SK-N-SH treated with all-trans-retinoic acid at 6 μM for 48 hours (cell line): ENCODE measurements around the gene SH3TC1.

ENCODE experiments used
- ATAC-seq: fragments of 200-7000 bp; cut with Tn5 transposase; 3 replicates; pipeline ENCODE4 v1.9.1; 2020; ENCODE audit warnings: mild to moderate bottlenecking, moderate library complexity
- BACH2 ChIP-seq: fragments of 250-450 bp; sonication (Bioruptor Pico); IDR thresholded peaks from 2 replicates; pipeline ENCODE4 v1.9.0; 2021; ENCODE audit warnings: mild to moderate bottlenecking, borderline replicate concordance
- CREB5 ChIP-seq: fragments of 250-450 bp; sonication (Bioruptor Pico); IDR thresholded peaks from 2 replicates; pipeline ENCODE4 v1.5.1; 2020; ENCODE audit warnings: low read depth, mild to moderate bottlenecking, moderate library complexity
- CSDC2 ChIP-seq: fragments of 250-450 bp; sonication (Bioruptor Pico); IDR thresholded peaks from 2 replicates; pipeline ENCODE4 v1.5.0; 2020; ENCODE audit warnings: mild to moderate bottlenecking, moderate library complexity
- CSRNP3 ChIP-seq: fragments of 250-450 bp; sonication (Bioruptor Pico); IDR thresholded peaks from 2 replicates; pipeline ENCODE4 v1.5.1; 2021; ENCODE audit warnings: mild to moderate bottlenecking, moderate library complexity
- ESRRG ChIP-seq: fragments of 250-450 bp; sonication (Bioruptor Pico); IDR thresholded peaks from 2 replicates; pipeline ENCODE4 v1.6.1; 2021; ENCODE audit warnings: mild to moderate bottlenecking
- GLIS3 ChIP-seq: fragments of 250-450 bp; sonication (Bioruptor Pico); IDR thresholded peaks from 2 replicates; pipeline ENCODE4 v1.5.0; 2020; ENCODE audit warnings: mild to moderate bottlenecking, moderate library complexity
- ISL1 ChIP-seq: fragments of 250-450 bp; sonication (Bioruptor Pico); IDR thresholded peaks from 2 replicates; pipeline ENCODE4 v2.1.2; 2022; ENCODE audit warnings: mild to moderate bottlenecking, moderate library complexity
- OSR1 ChIP-seq: fragments of 250-450 bp; sonication (Bioruptor Pico); IDR thresholded peaks from 2 replicates; pipeline ENCODE4 v1.8.0; 2022; ENCODE audit warnings: moderate library complexity, mild to moderate bottlenecking, inconsistent platforms
- PATZ1 ChIP-seq: fragments of 250-450 bp; sonication (Bioruptor Pico); IDR thresholded peaks from 2 replicates; pipeline ENCODE4 v1.8.0; 2020; ENCODE audit warnings: mild to moderate bottlenecking, moderate library complexity, borderline replicate concordance
- PPARA ChIP-seq: fragments of 250-450 bp; sonication (Bioruptor Pico); IDR thresholded peaks from 2 replicates; pipeline ENCODE4 v1.5.0; 2020; ENCODE audit warnings: mild to moderate bottlenecking, borderline replicate concordance
- RARB ChIP-seq: fragments of 250-450 bp; sonication (Bioruptor Pico); IDR thresholded peaks from 2 replicates; pipeline ENCODE4 v1.8.0; 2021; ENCODE audit warnings: mild to moderate bottlenecking, moderate library complexity
- SNAI2 ChIP-seq: fragments of 250-450 bp; sonication (Bioruptor Pico); IDR thresholded peaks from 2 replicates; pipeline ENCODE4 v1.5.0; 2020; ENCODE audit warnings: mild to moderate bottlenecking, moderate library complexity
- TOX ChIP-seq: fragments of 250-450 bp; sonication (Bioruptor Pico); IDR thresholded peaks from 2 replicates; pipeline ENCODE4 v1.8.0; 2021; ENCODE audit warnings: mild to moderate bottlenecking, moderate library complexity, borderline replicate concordance
- TSHZ2 ChIP-seq: fragments of 250-450 bp; sonication (Bioruptor Pico); IDR thresholded peaks from 2 replicates; pipeline ENCODE4 v1.5.0; 2020; ENCODE audit warnings: mild to moderate bottlenecking, moderate library complexity
- ZC3H10 ChIP-seq: fragments of 250-450 bp; sonication (Bioruptor Pico); IDR thresholded peaks from 2 replicates; pipeline ENCODE4 v1.5.1; 2021; ENCODE audit warnings: mild to moderate bottlenecking, moderate library complexity
- ZFP3 ChIP-seq: fragments of 250-450 bp; sonication (Bioruptor Pico); IDR thresholded peaks from 2 replicates; pipeline ENCODE4 v1.5.0; 2020; ENCODE audit warnings: mild to moderate bottlenecking, moderate library complexity
- ZFP30 ChIP-seq: fragments of 450-650 bp; formaldehyde crosslinking; IDR thresholded peaks from 2 replicates; pipeline ENCODE4 v1.5.0; 2022; ENCODE audit warnings: mild to moderate bottlenecking, moderate library complexity
- ZNF565 ChIP-seq: fragments of 450-650 bp; formaldehyde crosslinking; conservative IDR thresholded peaks from 2 replicates; pipeline ENCODE4 v1.5.0; 2020; ENCODE audit warnings: low read depth, mild to moderate bottlenecking, moderate library complexity
- ZNF70 ChIP-seq: fragments of 450-650 bp; formaldehyde crosslinking; IDR thresholded peaks from 2 replicates; pipeline ENCODE4 v1.5.0; 2020; ENCODE audit warnings: mild to moderate bottlenecking, moderate library complexity
- ZNF8 ChIP-seq: fragments of 450-650 bp; formaldehyde crosslinking; IDR thresholded peaks from 2 replicates; pipeline ENCODE4 v1.5.0; 2020; ENCODE audit warnings: mild to moderate bottlenecking, moderate library complexity

SH3TC1 gene

GRCh38 chr4:8261851-8262535 lies 62.9 kb downstream of the SH3TC1 start:
- TF ChIP-seq ZNF8 (no peak), ISL1 (CRISPR knock-in tag) (no peak), ZNF565 (CRISPR knock-in tag) (no peak), ESRRG (CRISPR knock-in tag) (no peak), OSR1 (no peak), BACH2 (CRISPR knock-in tag) (no peak), CREB5 (no peak), PPARA (no peak), TOX (CRISPR knock-in tag) (no peak), ZFP3 (CRISPR knock-in tag) (no peak), GLIS3 (no peak), PATZ1 (no peak)
- ATAC-seq = no peak

GRCh38 chr4:8262637-8263322 lies 63.7 kb downstream of the SH3TC1 start:
- no peak for ATAC-seq
- TF ChIP-seq BACH2 (CRISPR knock-in tag) (no peak), ZC3H10 (CRISPR knock-in tag) (no peak), ISL1 (CRISPR knock-in tag) (no peak), CSDC2 (CRISPR knock-in tag) (no peak), GLIS3 (no peak), ZFP3 (CRISPR knock-in tag) (no peak), OSR1 (no peak), ZNF565 (CRISPR knock-in tag) (no peak), ESRRG (CRISPR knock-in tag) (no peak), SNAI2 (CRISPR knock-in tag) (no peak), RARB (CRISPR knock-in tag) (no peak), CSRNP3 (CRISPR knock-in tag) (no peak)
- TF ChIP-seq, all 23 proteins: peak for 0

GRCh38 chr4:8263397-8263796 lies 64.3 kb downstream of the SH3TC1 start:
- no peak for ATAC-seq
- no peak for TF ChIP-seq SNAI2 (CRISPR knock-in tag)
- TF ChIP-seq OSR1 = no peak
- no peak for TF ChIP-seq TSHZ2 (CRISPR knock-in tag)

GRCh38 chr4:8264106-8264505 lies 65.0 kb downstream of the SH3TC1 start:
- ATAC-seq = no peak
- TF ChIP-seq ZFP30 (CRISPR knock-in tag) (no peak), GLIS3 (no peak), ISL1 (CRISPR knock-in tag) (no peak), ZNF70 (CRISPR knock-in tag) (no peak), PPARA (no peak)
